Fibroblast of lung (primary cell): ENCODE data around the gene PAGE2B. TPM values are rescaled to one million over a fixed set of nuclear protein-coding genes. Genes with fewer than 3 reads are reported as not detected.

Experiments
- DNase-seq, 2 donors: peaks; one replicate each; pipeline versions ENCODE4 v3.0.0 to v3.0.0-alpha.2; 2010; ENCODE audit warnings: low read depth in 2 of 2
- H2AFZ ChIP-seq: 2 replicates; pipeline ENCODE4 v1.5.1; 2012; ENCODE audit warnings: low read length, control low read depth, inconsistent platforms
- H3K27ac ChIP-seq: 2 replicates; pipeline ENCODE4 v1.5.1; 2011; ENCODE audit warnings: low read length, control low read depth; ENCODE audit not compliant: insufficient read depth
- H3K27me3 ChIP-seq: 2 replicates; pipeline ENCODE4 v1.5.1; 2011; ENCODE audit warnings: mild to moderate bottlenecking, low read length; ENCODE audit not compliant: control insufficient read depth, insufficient read depth
- H3K36me3 ChIP-seq: 2 replicates; pipeline ENCODE4 v1.5.1; 2011; ENCODE audit warnings: low read length; ENCODE audit not compliant: control insufficient read depth, insufficient read depth
- H3K4me1 ChIP-seq: 2 replicates; pipeline ENCODE4 v1.5.1; 2011; ENCODE audit warnings: low read length; ENCODE audit not compliant: control insufficient read depth, insufficient read depth; ENCODE audit errors: extremely low read depth
- H3K4me2 ChIP-seq: 2 replicates; pipeline ENCODE4 v1.5.1; 2011; ENCODE audit warnings: low read length, control low read depth; ENCODE audit not compliant: insufficient read depth; ENCODE audit errors: extremely low read depth
- H3K4me3 ChIP-seq, 4 experiments: fragments of 200-600 bp in 1 of 4; sonication (generic) in 1 of 4; replicated peaks in 1 of 4; 2 replicates each; pipeline ENCODE4 v1.5.1; 2011 to 2016; ENCODE audit warnings: low read length in 4 of 4, low read depth in 3 of 4, mild to moderate bottlenecking in 3 of 4, control low read depth in 2 of 4, inconsistent platforms in 1 of 4, mixed read lengths in 1 of 4; ENCODE audit not compliant: insufficient read depth in 1 of 4; ENCODE audit errors: control extremely low read depth in 1 of 4
- H3K79me2 ChIP-seq: 2 replicates; pipeline ENCODE4 v1.5.1; 2012; ENCODE audit warnings: mild to moderate bottlenecking, low read length, inconsistent platforms; ENCODE audit not compliant: control insufficient read depth, insufficient read depth
- H3K9ac ChIP-seq: 2 replicates; pipeline ENCODE4 v1.5.1; 2011; ENCODE audit warnings: mild to moderate bottlenecking, low read length, control low read depth; ENCODE audit not compliant: insufficient read depth
- H3K9me3 ChIP-seq: 2 replicates; pipeline ENCODE4 v1.5.1; 2012; ENCODE audit warnings: low read depth, low read length; ENCODE audit not compliant: control insufficient read depth, insufficient read depth
- H4K20me1 ChIP-seq: 2 replicates; pipeline ENCODE4 v1.5.1; 2011; ENCODE audit warnings: low read length; ENCODE audit not compliant: control insufficient read depth, insufficient read depth; ENCODE audit errors: extremely low read depth
- CTCF ChIP-seq, 2 donors: IDR thresholded peaks in 1 of 2; conservative IDR thresholded peaks in 1 of 2; 1 replicate in 1 of 2; 2 replicates in 1 of 2; pipeline ENCODE4 v1.5.1; 2011 to 2012; ENCODE audit warnings: low read length in 2 of 2, control low read depth in 1 of 2, inconsistent platforms in 1 of 2, low read depth in 1 of 2, mild to moderate bottlenecking in 1 of 2
- EZH2 ChIP-seq: IDR thresholded peaks from 2 replicates; pipeline ENCODE4 v1.5.1; 2012; ENCODE audit warnings: low read length, control low read depth, mild to moderate bottlenecking; ENCODE audit errors: missing control alignments
- polyA plus RNA-seq, 2 donors: library from polyadenylated mRNA; depleted of rRNA in 1 of 2; stranded (reverse) in 1 of 2; unstranded in 1 of 2; fragments of >200 nt; gene quantifications; 2 replicates each; pipeline ENCODE4 v1.2.1, GENCODE V29; 2011 to 2012; ENCODE audit warnings: missing spikeins in 1 of 2
- total RNA-seq: library from RNA; depleted of rRNA; stranded (reverse); fragments of >200 nt; gene quantifications from 2 replicates; pipeline ENCODE4 v1.2.1, GENCODE V29; 2014

Gene PAGE2B
- total and polyA plus RNA-seq, 2 donors (not counting 1 experiment from before 2014, with no cell fraction given), result not detected

DNA sequence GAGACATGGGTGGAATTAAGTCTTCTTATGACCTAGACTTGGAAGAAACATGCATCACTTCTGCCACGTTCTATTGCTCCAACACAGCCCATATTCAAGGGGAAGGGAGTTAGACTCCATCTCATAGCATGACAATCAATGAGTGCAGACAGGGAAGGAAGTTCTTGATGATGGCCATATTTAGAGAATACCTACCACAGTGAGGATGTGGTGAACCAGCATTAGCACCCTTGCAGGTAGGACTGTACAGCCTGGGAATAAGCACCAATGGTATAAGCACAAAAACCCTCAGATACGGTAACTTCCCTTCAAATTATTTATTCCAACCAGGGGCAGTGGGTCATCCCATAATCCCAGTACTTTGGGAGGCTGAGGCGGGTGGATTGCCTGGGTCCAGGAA, 43.7 kb downstream of the PAGE2B start:
- TF ChIP-seq CTCF (conservative IDR thresholded peaks at IDR 0.05 in 1 of 2, IDR thresholded peaks at IDR 0.05 in 1 of 2; ENCODE audit: low read depth in 1 of 2, low read length in 2 of 2) (no peak), EZH2 (no peak)
- Histone ChIP-seq H4K20me1 (no peaks in the 10 kb centered on the region), H3K79me2 (no peaks in the 10 kb centered on the region), H3K36me3 (no peaks in the 10 kb centered on the region), H3K4me1 (no peaks in the 10 kb centered on the region), H3K9me3 (no peaks in the 10 kb centered on the region), H3K4me3 (no peak overlapping the region), H3K4me2 (no peak overlapping the region), H3K27me3 (no peaks in the 10 kb centered on the region), H3K9ac (no peak overlapping the region), H3K27ac (no peak overlapping the region), H2AFZ (no peak overlapping the region)
- DNase-seq, result no peak

DNA sequence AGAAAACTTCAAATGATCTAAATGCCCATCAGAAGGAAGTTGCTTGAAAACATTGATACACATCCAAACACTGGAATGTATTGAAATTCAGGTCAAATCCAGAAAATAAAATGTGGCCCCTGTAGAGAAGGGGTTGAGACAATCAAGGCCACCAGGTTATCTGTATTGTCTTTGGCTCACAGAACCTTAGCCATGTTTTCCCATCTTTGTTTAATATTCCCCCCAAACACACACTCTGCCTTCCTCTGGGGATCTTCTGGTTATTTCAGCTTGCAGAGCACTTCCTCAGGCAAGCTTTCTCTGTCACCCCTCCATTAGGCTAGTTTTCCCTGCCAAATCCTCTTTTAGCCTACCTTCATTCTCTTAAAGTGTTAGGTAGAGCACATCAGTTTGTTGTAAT, 44.4 kb downstream of the PAGE2B start:
- DNase-seq, result no peak
- Histone ChIP-seq H3K4me2 (no peak overlapping the region), H3K9me3 (no peaks in the 10 kb centered on the region), H3K27ac (no peak overlapping the region), H2AFZ (no peak overlapping the region), H3K27me3 (no peaks in the 10 kb centered on the region), H3K4me3 (no peak overlapping the region), H3K9ac (no peak overlapping the region), H3K4me1 (no peaks in the 10 kb centered on the region), H3K36me3 (no peaks in the 10 kb centered on the region), H3K79me2 (no peaks in the 10 kb centered on the region), H4K20me1 (no peaks in the 10 kb centered on the region)
- TF ChIP-seq CTCF (conservative IDR thresholded peaks at IDR 0.05 in 1 of 2, IDR thresholded peaks at IDR 0.05 in 1 of 2; ENCODE audit: low read depth in 1 of 2, low read length in 2 of 2) (no peak), EZH2 (no peak)

GRCh38 chrX:55119712-55120111, 44.9 kb downstream of the PAGE2B start:
- peak; percentile 1 to 6 for DNase-seq
- Histone ChIP-seq H4K20me1 (no peaks in the 10 kb centered on the region), H3K4me1 (no peaks in the 10 kb centered on the region), H3K27ac (no peak overlapping the region), H3K9me3 (no peaks in the 10 kb centered on the region), H3K79me2 (no peaks in the 10 kb centered on the region), H3K36me3 (no peaks in the 10 kb centered on the region), H3K4me2 (no peak overlapping the region), H3K4me3 (no peak overlapping the region), H3K9ac (no peak overlapping the region), H2AFZ (no peak overlapping the region), H3K27me3 (no peaks in the 10 kb centered on the region)
- no peak for TF ChIP-seq CTCF (conservative IDR thresholded peaks at IDR 0.05 in 1 of 2, IDR thresholded peaks at IDR 0.05 in 1 of 2; ENCODE audit: low read depth in 1 of 2, low read length in 2 of 2)
- no peak for TF ChIP-seq EZH2
